Measurements from ENCODE around the gene PAX7. TPM values are rescaled to one million over a fixed set of nuclear protein-coding genes. Genes with fewer than 3 reads are reported as not detected.

The PAX7 gene
- polyA plus RNA-seq, 1 of the 3 experiments (the other 2 are of a cell fraction): not detected

GRCh38 chr1:18642278-18643095, 11.8 kb downstream of the PAX7 start:
- Histone ChIP-seq H2AFZ (ENCODE audit: low read depth) (no peak overlapping the region), H3K9ac (no peak overlapping the region), H3K27ac (ENCODE audit: low read depth in 2 of 2, low read length in 1 of 2) (no peak overlapping the region), H3K36me3 (replicated peaks in 1 of 2; ENCODE audit: control insufficient read depth in 1 of 2, insufficient read depth in 2 of 2, low read length in 1 of 2) (no peaks in the 10 kb centered on the region), H3K79me2 (ENCODE audit: insufficient read depth) (no peaks in the 10 kb centered on the region), H3K9me2 (no peaks in the 10 kb centered on the region), H3K4me1 (ENCODE audit: control insufficient read depth in 1 of 2, insufficient read depth in 2 of 2, low read depth in 1 of 2, low read length in 1 of 2) (no peaks in the 10 kb centered on the region), H3K4me3 (ENCODE audit: low read depth in 2 of 2, low read length in 1 of 2) (no peak overlapping the region), H4K20me1 (ENCODE audit: insufficient read depth) (no peaks in the 10 kb centered on the region), H3K4me2 (no peak overlapping the region), H3F3A (replicated peaks; ENCODE audit: insufficient read depth) (no peaks in the 10 kb centered on the region), H3K27me3 (ENCODE audit: insufficient read depth) (peaks cover 97% of the 10 kb centered on the region), H3K9me3 (no peaks in the 10 kb centered on the region)
- POLR2A ChIA-PET: no interaction called here
- no peak for TF ChIP-seq FOSL2 (IDR thresholded peaks at IDR 0.05; ENCODE audit: borderline replicate concordance, low read depth)
- TF ChIP-seq NRF1 (IDR thresholded peaks at IDR 0.05; ENCODE audit: low read depth, low read length): no peak
- TF ChIP-seq GATA2 (CRISPR knock-in tag; IDR thresholded peaks at IDR 0.05): no peak
- no peak for TF ChIP-seq REST (IDR thresholded peaks at IDR 0.05; ENCODE audit: low read depth, low read length)
- no peak for TF ChIP-seq RCOR1 (IDR thresholded peaks at IDR 0.05; ENCODE audit: low read length)
- no peak for TF ChIP-seq CHD2 (IDR thresholded peaks at IDR 0.05; ENCODE audit: low read length, partially characterized antibody)
- TF ChIP-seq EP300 (IDR thresholded peaks at IDR 0.05; ENCODE audit: borderline replicate concordance in 1 of 2, low read depth in 1 of 2, low read length in 1 of 2): no peak
- TF ChIP-seq USF1 (IDR thresholded peaks at IDR 0.05; ENCODE audit: borderline replicate concordance, low read depth): no peak
- TF ChIP-seq SMC3 (IDR thresholded peaks at IDR 0.05; ENCODE audit: low read depth, low read length): no peak
- TF ChIP-seq IRF3 (IDR thresholded peaks at IDR 0.05; ENCODE audit: low read depth, low read length): no peak
- no peak for TF ChIP-seq NFIC (IDR thresholded peaks at IDR 0.05; ENCODE audit: borderline replicate concordance)
- TF ChIP-seq CTCF (IDR thresholded peaks at IDR 0.05): no peak
- TF ChIP-seq TCF12 (IDR thresholded peaks at IDR 0.05): no peak
- no peak for TF ChIP-seq RXRA (IDR thresholded peaks at IDR 0.05; ENCODE audit: borderline replicate concordance, low read depth)
- no peak for TF ChIP-seq FOXJ3 (CRISPR knock-in tag; IDR thresholded peaks at IDR 0.05)
- no peak for TF ChIP-seq MEF2A (IDR thresholded peaks at IDR 0.05; ENCODE audit: borderline replicate concordance, low read depth)
- WGBS (ENCODE audit: low lambda C conversion rate): 18% methylated on average over 22 of the region's 22 CpGs
- CTCF ChIA-PET: interaction anchor here (0.8 to 1.6 kb wide), 4 partner anchors 9 to 178 kb away, joined by 3 to 8 read pairs (median 4); no protein-coding TSS in a partner anchor
- no peak for DNase-seq

Data from SK-N-SH (cell line).